Measurements from ENCODE around the gene FOSL2. TPM values are rescaled to one million over a fixed set of nuclear protein-coding genes. Genes with fewer than 3 reads are reported as not detected.
A peak's percentile ranks its signal among the peaks of the same experiment; 100 is the strongest.

FOSL2 gene
- total RNA-seq, 4 donors from 2014 or later: 46.2 to 239 (median 207) TPM

DNA sequence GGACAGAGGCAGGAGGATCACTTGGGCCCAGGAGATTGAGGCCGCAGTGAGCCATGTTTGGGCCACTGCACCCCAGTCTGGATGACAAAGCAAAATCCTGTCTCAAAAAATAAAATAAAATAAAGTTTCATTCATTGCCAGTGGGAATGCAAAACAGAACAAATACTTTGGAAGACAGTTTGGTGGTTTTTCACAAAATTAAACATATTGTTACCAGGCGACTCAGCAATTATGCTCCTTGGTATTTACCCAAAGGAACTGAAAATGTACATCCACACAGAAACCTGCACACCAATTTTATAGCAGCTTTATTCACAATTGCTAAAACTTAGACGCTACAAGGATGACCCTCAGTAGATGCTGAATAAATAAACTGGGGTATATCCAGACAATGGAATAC, 35.8 kb downstream of the FOSL2 start:
- TF ChIP-seq POLR2A (IDR thresholded peaks at IDR 0.05) (no peak), CTCF (IDR thresholded peaks at IDR 0.05) (no peak)
- Histone ChIP-seq H3K9me3 (no peaks in the 10 kb centered on the region), H3K4me1 (peaks cover 0 to 8% (median 1%) of the 10 kb centered on the region in 4 donors), H3K4me3 (no peak overlapping the region), H3K36me3 (no peaks in the 10 kb centered on the region), H3K27ac (no peak overlapping the region), H3K27me3 (no peaks in the 10 kb centered on the region)
- no peak for DNase-seq

- TF ChIP-seq POLR2A (IDR thresholded peaks at IDR 0.05) (no peak), CTCF (IDR thresholded peaks at IDR 0.05) (no peak)
- Histone ChIP-seq H3K4me3 (no peak overlapping the region), H3K36me3 (no peaks in the 10 kb centered on the region), H3K9me3 (no peaks in the 10 kb centered on the region), H3K4me1 (no peaks in the 10 kb centered on the region), H3K27ac (no peak overlapping the region), H3K27me3 (no peaks in the 10 kb centered on the region)
- peak in 1 of 3 donors; percentile 35 for DNase-seq
These were observed 37.1 kb downstream of the FOSL2 start for GRCh38 chr2:28429636-28430376.

- TF ChIP-seq CTCF (IDR thresholded peaks at IDR 0.05) (no peak), POLR2A (IDR thresholded peaks at IDR 0.05) (no peak)
- H3K4me3 ChIP-seq: no peak overlapping the region
- H3K36me3 ChIP-seq: no peaks in the 10 kb centered on the region
- no peaks in the 10 kb centered on the region for H3K27me3 ChIP-seq
- DNase-seq: peak in 1 of 3 donors; percentile 34
- no peaks in the 10 kb centered on the region for H3K9me3 ChIP-seq
- peak overlapping the region in 1 of 4 donors; percentile 17 for H3K27ac ChIP-seq
- peaks cover 0 to under 1% (median 0%) of the 10 kb centered on the region in 4 donors for H3K4me1 ChIP-seq
These were observed 37.7 kb downstream of the FOSL2 start for GRCh38 chr2:28430377-28430765.

DNA sequence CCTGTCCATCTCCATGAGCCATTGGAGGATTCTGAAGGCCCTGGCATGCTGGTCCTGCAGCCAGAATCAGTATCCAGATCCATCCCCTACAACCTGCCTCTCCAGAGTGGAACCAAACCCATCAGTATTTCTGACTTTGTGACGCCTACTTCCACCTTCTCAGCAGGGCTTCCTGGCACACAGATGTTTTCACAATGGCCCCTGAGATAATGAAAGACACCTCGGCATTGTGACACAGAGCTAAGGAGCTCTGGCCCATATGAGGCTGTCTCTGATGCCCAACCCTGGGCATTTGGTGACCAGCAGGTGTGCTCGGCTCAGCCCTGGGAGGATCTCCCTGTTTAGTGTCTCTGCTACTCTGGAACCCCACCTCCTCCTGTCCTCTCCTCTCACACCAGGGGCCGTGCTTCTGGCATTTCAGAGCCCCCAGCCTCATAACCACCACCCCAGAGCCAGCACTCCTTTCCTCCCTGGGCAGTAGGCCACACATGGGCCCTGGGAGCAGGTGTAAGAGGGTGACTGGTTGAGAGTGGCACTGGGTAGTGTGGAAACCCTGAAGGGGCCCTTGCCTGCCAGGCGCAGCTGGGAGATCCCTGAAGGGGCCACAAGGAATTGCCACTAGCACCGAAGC, 38.2 kb downstream of the FOSL2 start:
- Histone ChIP-seq H3K9me3 (no peaks in the 10 kb centered on the region), H3K36me3 (no peaks in the 10 kb centered on the region), H3K27ac (no peak overlapping the region), H3K27me3 (no peaks in the 10 kb centered on the region), H3K4me3 (no peak overlapping the region), H3K4me1 (peaks cover 0 to 5% (median 0%) of the 10 kb centered on the region in 4 donors)
- TF ChIP-seq CTCF (IDR thresholded peaks at IDR 0.05) (no peak), POLR2A (IDR thresholded peaks at IDR 0.05) (no peak)
- peak in 1 of 3 donors; percentile 39 for DNase-seq

DNA sequence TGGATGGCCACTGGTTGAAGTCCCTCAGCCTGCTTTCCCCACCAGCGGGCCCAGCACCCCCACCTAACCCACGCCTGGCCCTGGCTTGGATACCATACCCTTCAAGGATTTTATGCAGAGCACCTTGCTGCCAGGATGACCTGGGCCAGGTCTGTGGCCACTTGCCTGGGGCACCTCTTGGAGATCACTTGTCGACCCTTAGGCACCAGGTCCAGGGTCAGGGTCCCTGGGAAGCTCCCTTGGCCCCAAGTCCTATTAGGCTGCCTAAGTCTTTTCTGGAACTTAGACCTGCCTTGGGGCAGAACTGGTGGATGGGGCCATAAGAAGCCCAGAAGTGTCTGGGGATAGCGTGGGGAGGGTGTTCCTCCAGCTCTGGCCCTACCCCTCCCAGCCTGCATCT, 39.1 kb downstream of the FOSL2 start:
- Histone ChIP-seq H3K27me3 (no peaks in the 10 kb centered on the region), H3K4me3 (no peak overlapping the region), H3K27ac (no peak overlapping the region), H3K9me3 (no peaks in the 10 kb centered on the region), H3K36me3 (no peaks in the 10 kb centered on the region), H3K4me1 (peaks cover 0 to 12% (median 0%) of the 10 kb centered on the region in 4 donors)
- TF ChIP-seq POLR2A (IDR thresholded peaks at IDR 0.05) (no peak), CTCF (IDR thresholded peaks at IDR 0.05) (no peak)
- peak in 1 of 3 donors; percentile 25 for DNase-seq

All from Peyer's patch (tissue), 4 donors.